ENCODE results near the gene FARS2. TPM values are rescaled to one million over a fixed set of nuclear protein-coding genes. Genes with fewer than 3 reads are reported as not detected.

The FARS2 gene
- polyA plus RNA-seq, 1 of the 3 experiments (the other 2 are of a cell fraction) = 12.5 TPM

GRCh38 chr6:5761370-5761769 is 500.1 kb downstream of the FARS2 start:
- H3K27me3 ChIP-seq (ENCODE audit: insufficient read depth) = no peaks in the 10 kb centered on the region
- 71% methylated on average over 5 of the region's 5 CpGs for WGBS (ENCODE audit: low lambda C conversion rate)
- H3K27ac ChIP-seq (ENCODE audit: low read depth in 2 of 2, low read length in 1 of 2) = no peak overlapping the region
- H3K4me1 ChIP-seq (ENCODE audit: control insufficient read depth in 1 of 2, insufficient read depth in 2 of 2, low read depth in 1 of 2, low read length in 1 of 2) = no peaks in the 10 kb centered on the region
- ChIA-PET POLR2A (no interaction called here), CTCF (no interaction called here)
- DNase-seq = no peak
- H3K9me2 ChIP-seq = no peaks in the 10 kb centered on the region
- H3K4me3 ChIP-seq (ENCODE audit: low read depth in 2 of 2, low read length in 1 of 2) = no peak overlapping the region
- H3K9me3 ChIP-seq = no peaks in the 10 kb centered on the region
- H3F3A ChIP-seq (replicated peaks; ENCODE audit: insufficient read depth) = no peaks in the 10 kb centered on the region
- no peak overlapping the region for H3K4me2 ChIP-seq
- H4K20me1 ChIP-seq (ENCODE audit: insufficient read depth) = no peaks in the 10 kb centered on the region
- TF ChIP-seq MEF2A (IDR thresholded peaks at IDR 0.05; ENCODE audit: borderline replicate concordance, low read depth) = no peak
- no peak for TF ChIP-seq RXRA (IDR thresholded peaks at IDR 0.05; ENCODE audit: borderline replicate concordance, low read depth)
- no peak for TF ChIP-seq IRF3 (IDR thresholded peaks at IDR 0.05; ENCODE audit: low read depth, low read length)
- no peak for TF ChIP-seq POLR2AphosphoS5 (IDR thresholded peaks at IDR 0.05; ENCODE audit: low read depth, low read length)
- TF ChIP-seq YY1 (IDR thresholded peaks at IDR 0.05; ENCODE audit: low read depth) = no peak
- TF ChIP-seq TCF12 (IDR thresholded peaks at IDR 0.05) = no peak
- TF ChIP-seq CTCF (IDR thresholded peaks at IDR 0.05) = no peak
- no peak for TF ChIP-seq RFX5 (IDR thresholded peaks at IDR 0.05; ENCODE audit: low read length)
- TF ChIP-seq FOSL2 (IDR thresholded peaks at IDR 0.05; ENCODE audit: borderline replicate concordance, low read depth) = no peak
- TF ChIP-seq NFIC (IDR thresholded peaks at IDR 0.05; ENCODE audit: borderline replicate concordance) = no peak
- no peak for TF ChIP-seq GABPA (IDR thresholded peaks at IDR 0.05; ENCODE audit: low read depth)
- H3K9ac ChIP-seq = no peak overlapping the region
- H3K79me2 ChIP-seq (ENCODE audit: insufficient read depth) = no peaks in the 10 kb centered on the region
- H2AFZ ChIP-seq (ENCODE audit: low read depth) = no peak overlapping the region
- H3K36me3 ChIP-seq (replicated peaks in 1 of 2; ENCODE audit: control insufficient read depth in 1 of 2, insufficient read depth in 2 of 2, low read length in 1 of 2) = no peaks in the 10 kb centered on the region

- Histone ChIP-seq H2AFZ (ENCODE audit: low read depth) (no peak overlapping the region), H3K9me2 (no peaks in the 10 kb centered on the region), H3K9ac (no peak overlapping the region), H3K27ac (ENCODE audit: low read depth in 2 of 2, low read length in 1 of 2) (no peak overlapping the region), H3F3A (replicated peaks; ENCODE audit: insufficient read depth) (no peaks in the 10 kb centered on the region), H3K36me3 (replicated peaks in 1 of 2; ENCODE audit: control insufficient read depth in 1 of 2, insufficient read depth in 2 of 2, low read length in 1 of 2) (no peaks in the 10 kb centered on the region), H4K20me1 (ENCODE audit: insufficient read depth) (no peaks in the 10 kb centered on the region), H3K4me3 (ENCODE audit: low read depth in 2 of 2, low read length in 1 of 2) (no peak overlapping the region), H3K4me2 (no peak overlapping the region), H3K79me2 (ENCODE audit: insufficient read depth) (no peaks in the 10 kb centered on the region), H3K4me1 (ENCODE audit: control insufficient read depth in 1 of 2, insufficient read depth in 2 of 2, low read depth in 1 of 2, low read length in 1 of 2) (no peaks in the 10 kb centered on the region), H3K9me3 (no peaks in the 10 kb centered on the region), H3K27me3 (ENCODE audit: insufficient read depth) (no peaks in the 10 kb centered on the region)
- TF ChIP-seq MAX (IDR thresholded peaks at IDR 0.05; ENCODE audit: low read depth) (no peak), MXI1 (IDR thresholded peaks at IDR 0.05; ENCODE audit: low read depth, low read length) (no peak), ELF1 (IDR thresholded peaks at IDR 0.05) (no peak), TEAD4 (IDR thresholded peaks at IDR 0.05; ENCODE audit: borderline replicate concordance, insufficient read depth) (no peak), IRF3 (IDR thresholded peaks at IDR 0.05; ENCODE audit: low read depth, low read length) (no peak), MEF2A (IDR thresholded peaks at IDR 0.05; ENCODE audit: borderline replicate concordance, low read depth) (no peak), SIN3A (IDR thresholded peaks at IDR 0.05; ENCODE audit: borderline replicate concordance, low read depth, low read length) (no peak), NFIC (IDR thresholded peaks at IDR 0.05; ENCODE audit: borderline replicate concordance) (no peak), EP300 (IDR thresholded peaks at IDR 0.05; ENCODE audit: borderline replicate concordance in 1 of 2, low read depth in 1 of 2, low read length in 1 of 2) (no peak), PBX3 (IDR thresholded peaks at IDR 0.05) (no peak), POLR2AphosphoS5 (IDR thresholded peaks at IDR 0.05; ENCODE audit: low read depth, low read length) (no peak), FOXJ3 (CRISPR knock-in tag; IDR thresholded peaks at IDR 0.05) (no peak)
- ChIA-PET CTCF (interaction anchor here (3.0 kb wide), 1 partner anchor 291 kb away, joined by 11 read pairs; no protein-coding TSS in a partner anchor), POLR2A (no interaction called here)
- no peak for DNase-seq
- WGBS (ENCODE audit: low lambda C conversion rate) = 96% methylated on average over 8 of the region's 12 CpGs
These were observed 501.3 kb downstream of the FARS2 start for GRCh38 chr6:5762561-5762968.
